Measurements from ENCODE around the gene RAMACL.

Gene RAMACL

GRCh38 chr6:166545156-166546034 is 41.1 kb downstream of the RAMACL start:
- DNase-seq (ENCODE audit: low read depth, low spot score): no peak
- ChIA-PET POLR2A (no interaction called here), CTCF (interaction anchor here (1.4 to 3.0 kb wide), 2 partner anchors 9 to 12 kb away, joined by 4 to 11 read pairs; no protein-coding TSS in a partner anchor)
- TF ChIP-seq CTCF (IDR thresholded peaks at IDR 0.05; ENCODE audit: insufficient read depth, low read length, missing control alignments): no peak
- H3K4me3 ChIP-seq (ENCODE audit: low read depth, low read length): no peak overlapping the region

- DNase-seq (ENCODE audit: low read depth, low spot score): no peak
- ChIA-PET POLR2A (no interaction called here), CTCF (interaction anchor here (0.9 to 3.0 kb wide), 4 partner anchors 10 to 29 kb away, joined by 3 to 11 read pairs (median 4); no protein-coding TSS in a partner anchor)
- no peak for TF ChIP-seq CTCF (IDR thresholded peaks at IDR 0.05; ENCODE audit: insufficient read depth, low read length, missing control alignments)
- no peak overlapping the region for H3K4me3 ChIP-seq (ENCODE audit: low read depth, low read length)
Observed at GRCh38 chr6:166544296-166544605, 42.2 kb downstream of the RAMACL start.

- POLR2A ChIA-PET: no interaction called here
- CTCF ChIA-PET: interaction anchor here (0.9 to 3.0 kb wide), 4 partner anchors 11 to 28 kb away, joined by 3 to 11 read pairs (median 4); no protein-coding TSS in a partner anchor
Observed at GRCh38 chr6:166543603-166544295, 42.7 kb downstream of the RAMACL start.

DNA sequence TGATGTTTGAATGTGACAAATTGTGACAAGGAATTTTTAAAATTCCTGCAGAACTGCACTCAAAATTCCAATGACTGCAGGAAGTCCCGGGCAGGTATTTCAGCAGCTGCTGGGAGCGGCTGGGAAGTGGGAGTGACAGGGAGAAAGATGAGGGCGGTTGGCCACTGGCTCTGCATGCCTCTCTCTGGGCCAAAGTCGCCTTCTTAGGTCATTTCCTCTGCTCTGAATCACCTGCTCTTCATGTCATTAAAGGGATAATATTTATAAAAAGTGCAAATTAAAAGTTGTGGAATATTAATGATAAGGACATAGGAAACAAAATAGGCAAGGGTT is 43.9 kb downstream of the RAMACL start:
- TF ChIP-seq CTCF (IDR thresholded peaks at IDR 0.05; ENCODE audit: insufficient read depth, low read length, missing control alignments): no peak
- ChIA-PET CTCF (no interaction called here), POLR2A (interaction anchor here (0.9 kb wide), 1 partner anchor 85 kb away, joined by 3 read pairs; the partner anchor contains the start of gene RPS6KA2)
- no peak for DNase-seq (ENCODE audit: low read depth, low spot score)
- H3K4me3 ChIP-seq (ENCODE audit: low read depth, low read length): no peak overlapping the region

More at GRCh38 chr6:166543603-166544295, 42.7 kb downstream of the RAMACL start:
- H3K4me3 ChIP-seq (ENCODE audit: low read depth, low read length): no peak overlapping the region
- no peak for TF ChIP-seq CTCF (IDR thresholded peaks at IDR 0.05; ENCODE audit: insufficient read depth, low read length, missing control alignments)
- no peak for DNase-seq (ENCODE audit: low read depth, low spot score)

- POLR2A ChIA-PET: interaction anchor here (0.9 kb wide), 1 partner anchor 85 kb away, joined by 3 read pairs; the partner anchor contains the start of gene RPS6KA2
- no peak for TF ChIP-seq CTCF (IDR thresholded peaks at IDR 0.05; ENCODE audit: insufficient read depth, low read length, missing control alignments)
- CTCF ChIA-PET: no interaction called here
- no peak overlapping the region for H3K4me3 ChIP-seq (ENCODE audit: low read depth, low read length)
- DNase-seq (ENCODE audit: low read depth, low spot score): no peak
Observed at GRCh38 chr6:166541876-166542579, 44.5 kb downstream of the RAMACL start.

GRCh38 chr6:166541366-166541765 is 45.1 kb downstream of the RAMACL start:
- no peak for DNase-seq (ENCODE audit: low read depth, low spot score)
- POLR2A ChIA-PET: no interaction called here
- CTCF ChIA-PET: no interaction called here
- TF ChIP-seq CTCF (IDR thresholded peaks at IDR 0.05; ENCODE audit: insufficient read depth, low read length, missing control alignments): no peak
- H3K4me3 ChIP-seq (ENCODE audit: low read depth, low read length): no peak overlapping the region

Measured in AG04449 (cell line).